NCI-H1694 (cell line): ENCODE results near the gene ZBTB21.
"Not testable (repeated sequence)": the region's sequence is repeated elsewhere in the genome, so short reads cannot be mapped to it uniquely, and the experiment has no call there.

Experiments
- DNase-seq: peaks from one replicate; lab custom pipeline; 2025; lab: John Stamatoyannopoulos, UW

ZBTB21 gene

DNA sequence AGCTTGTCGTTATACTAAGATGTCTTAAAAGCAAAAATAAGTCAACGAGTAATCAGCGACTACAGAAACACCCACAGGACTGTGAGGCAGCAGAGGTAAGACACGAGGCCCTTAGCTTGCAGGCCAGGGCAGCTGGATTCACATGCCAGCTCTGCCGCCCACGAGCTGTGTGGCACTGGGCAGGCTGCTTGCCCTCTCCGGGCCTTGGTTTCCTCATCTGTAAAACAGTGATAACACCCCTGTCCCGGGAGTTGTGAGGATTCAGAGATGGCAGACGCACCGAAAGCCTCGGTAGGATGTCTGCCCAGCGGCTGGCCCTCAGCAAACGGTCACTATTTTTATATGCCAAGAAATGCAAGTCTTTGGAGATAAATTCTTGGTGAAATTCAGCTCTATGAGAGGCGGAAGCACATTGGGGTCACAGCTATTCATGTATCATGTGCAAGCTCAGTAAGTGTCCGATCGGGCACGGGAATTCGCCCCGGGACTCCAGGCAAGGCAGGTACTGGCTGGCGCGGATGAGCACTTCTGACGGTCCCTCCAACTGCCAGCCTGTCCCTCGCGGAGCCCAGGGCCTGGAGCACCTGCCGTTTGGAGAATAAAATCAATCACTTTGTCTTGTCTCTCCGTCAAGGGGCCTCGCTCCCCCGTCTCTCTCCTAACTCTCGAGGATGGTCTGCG lies 57.5 kb downstream of the ZBTB21 start:
- no peak for DNase-seq

DNA sequence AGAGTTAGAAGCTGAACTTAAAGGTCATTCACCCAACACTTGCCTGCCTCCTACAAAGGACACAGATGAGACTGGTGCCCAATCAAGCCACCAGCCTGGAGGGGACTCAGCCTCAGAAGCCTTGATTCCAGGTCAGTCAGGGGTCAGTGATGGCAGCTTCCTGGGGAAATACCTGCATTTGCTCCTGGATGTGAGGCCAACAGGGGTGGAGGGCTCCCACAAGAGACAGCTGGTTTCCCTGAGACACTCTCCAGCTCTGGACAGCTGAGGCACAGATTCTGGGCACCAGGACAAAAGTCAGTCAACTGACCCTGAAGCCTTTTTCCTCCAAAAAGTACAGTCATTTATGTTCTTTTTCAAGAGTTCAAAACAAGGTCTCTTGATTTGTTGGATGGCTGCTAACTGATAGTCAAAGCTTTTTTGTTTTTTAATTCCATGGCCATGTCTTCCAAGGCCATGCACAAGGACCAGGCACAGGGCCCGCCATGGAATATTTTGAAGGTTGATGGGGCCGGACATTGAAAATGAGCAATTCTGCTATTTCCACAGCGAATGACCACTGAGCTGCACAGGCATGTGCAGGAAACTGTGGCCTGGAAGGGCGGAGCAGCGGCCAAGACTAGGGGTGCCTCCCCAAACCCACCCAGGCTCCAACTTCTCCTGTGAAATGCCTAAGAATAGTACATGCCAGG lies 58.1 kb downstream of the ZBTB21 start:
- no peak for DNase-seq

DNA sequence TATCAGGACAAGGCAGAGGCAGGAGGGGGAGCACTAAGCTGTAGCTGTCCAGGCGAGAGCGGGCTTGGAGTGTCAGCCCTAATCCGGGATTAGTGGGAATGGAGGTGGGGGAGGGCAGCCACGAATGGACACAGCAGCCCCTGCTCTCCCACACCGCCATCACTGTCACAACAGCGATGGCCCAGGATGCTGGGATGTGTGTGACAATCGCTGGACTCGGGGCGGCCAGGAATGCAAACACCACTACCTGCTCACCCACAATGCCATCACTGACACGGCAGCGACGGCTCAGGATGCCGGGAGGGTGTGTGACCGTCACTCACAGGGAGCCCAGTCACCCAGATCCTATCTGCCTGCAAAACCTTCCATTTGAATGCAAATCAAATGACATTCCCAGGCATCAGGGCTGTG lies 59.2 kb downstream of the ZBTB21 start:
- no peak for DNase-seq

DNA sequence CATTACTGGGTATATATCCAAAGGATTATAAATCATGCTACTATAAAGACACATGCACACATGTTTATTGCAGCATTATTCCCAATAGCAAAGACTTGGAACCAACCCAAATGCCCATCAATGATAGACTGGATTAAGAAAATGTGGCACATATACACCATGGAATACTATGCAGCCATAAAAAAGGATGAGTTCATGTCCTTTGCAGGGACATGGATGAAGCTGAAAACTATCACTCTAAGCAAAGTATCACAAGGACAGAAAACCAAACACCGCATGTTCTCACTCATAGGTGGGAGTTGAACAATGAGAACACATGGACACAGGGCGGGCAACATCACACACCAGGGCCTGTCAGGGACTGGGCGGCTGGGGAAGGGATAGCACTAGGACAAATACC lies 60.5 kb downstream of the ZBTB21 start:
- not testable (repeated sequence) for DNase-seq

DNA sequence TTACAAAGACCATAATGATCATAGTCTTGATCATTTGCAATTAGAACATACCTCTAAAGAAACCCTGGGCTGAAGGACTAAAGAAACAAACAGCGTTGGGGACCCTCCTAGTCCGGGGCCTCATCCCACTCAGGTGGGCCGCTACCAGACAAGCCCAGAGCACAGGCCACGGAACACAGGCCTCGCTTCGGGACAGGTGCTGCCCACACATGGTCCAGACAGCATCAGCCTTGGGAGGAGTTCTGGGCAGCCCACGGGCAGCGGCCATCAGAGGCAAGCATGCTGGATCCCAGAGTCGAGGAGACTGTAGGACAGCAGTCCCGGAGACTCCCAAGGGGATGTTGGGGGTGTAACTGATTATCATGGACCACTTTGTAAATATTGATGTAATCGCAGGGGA lies 61.3 kb downstream of the ZBTB21 start:
- no peak for DNase-seq

DNA sequence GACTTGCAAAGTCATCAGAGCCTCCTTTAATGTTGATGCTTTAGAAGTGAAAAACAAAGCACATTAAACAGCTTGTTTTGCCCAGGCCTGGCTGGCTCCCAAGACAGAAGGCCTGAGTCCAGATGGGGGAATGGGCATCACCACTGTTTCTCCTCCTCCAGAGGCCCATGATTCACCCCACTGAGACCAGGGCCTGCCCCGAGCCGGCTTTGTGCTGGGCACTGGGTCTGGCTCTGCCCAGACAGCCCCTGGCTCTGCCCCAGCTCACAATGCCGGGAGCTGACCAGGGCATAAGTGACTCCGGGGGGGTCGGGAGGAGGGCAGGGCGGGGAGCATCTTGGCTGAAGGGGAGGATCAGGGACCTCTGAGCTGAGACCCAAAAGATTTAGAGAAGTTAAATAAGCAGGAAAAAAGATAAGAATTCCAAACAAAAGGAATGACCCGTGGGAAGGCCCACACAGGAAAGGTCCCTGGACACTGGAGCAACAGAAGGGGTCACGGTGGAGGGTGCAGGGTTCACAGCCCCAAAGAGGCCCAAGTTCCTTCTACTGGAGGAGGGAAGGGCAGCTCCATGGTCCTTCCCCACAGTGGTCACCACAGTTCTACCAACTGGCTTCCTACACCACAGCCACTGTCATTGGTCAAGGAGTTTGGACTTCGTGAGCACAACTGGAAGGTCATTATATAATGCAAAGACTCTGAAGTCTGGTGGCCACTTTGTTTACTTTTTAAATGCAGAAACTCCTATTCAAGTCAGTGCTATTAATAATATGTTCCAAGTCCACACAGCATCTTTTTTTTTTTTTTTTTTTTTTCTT lies 61.9 kb downstream of the ZBTB21 start:
- no peak for DNase-seq

DNA sequence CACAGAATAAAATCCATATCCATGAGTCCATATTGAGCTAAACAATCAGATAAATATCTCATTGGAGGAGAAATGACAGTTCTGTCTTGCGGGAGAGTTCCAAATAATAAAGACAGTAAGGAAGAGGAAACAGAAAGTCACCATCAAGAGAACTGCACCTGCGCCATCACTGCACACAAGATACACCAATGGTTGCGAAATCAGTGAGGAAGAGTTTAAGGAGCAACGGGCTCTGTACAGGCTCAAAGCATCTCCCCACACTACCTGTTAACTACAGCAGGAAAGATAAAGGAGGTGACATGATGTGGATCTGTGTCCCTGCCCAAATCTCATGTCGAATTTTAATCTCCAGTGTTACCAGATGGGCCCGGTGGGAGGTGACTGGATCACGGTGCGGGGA lies 64.2 kb downstream of the ZBTB21 start:
- DNase-seq = no peak

DNA sequence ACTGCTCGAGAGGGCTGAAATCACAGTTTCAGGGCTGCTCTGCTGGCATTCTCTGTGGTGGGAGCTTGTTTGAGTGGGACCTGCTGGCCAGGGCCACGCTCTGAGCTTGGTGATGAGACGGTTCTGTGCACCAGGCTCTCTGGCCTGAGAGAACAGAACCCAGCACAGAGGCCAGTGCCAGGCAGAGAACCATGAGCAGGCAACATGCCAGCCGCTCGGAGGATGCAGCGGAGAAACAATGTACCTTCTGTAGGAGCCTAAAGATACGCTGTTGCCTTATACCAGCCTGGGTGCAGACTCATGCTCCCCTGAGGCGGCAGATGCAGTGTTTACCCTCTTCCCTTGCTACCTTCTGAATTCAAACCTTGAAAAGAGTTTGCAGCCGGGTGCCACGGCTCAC lies 66.3 kb downstream of the ZBTB21 start:
- DNase-seq = no peak

DNA sequence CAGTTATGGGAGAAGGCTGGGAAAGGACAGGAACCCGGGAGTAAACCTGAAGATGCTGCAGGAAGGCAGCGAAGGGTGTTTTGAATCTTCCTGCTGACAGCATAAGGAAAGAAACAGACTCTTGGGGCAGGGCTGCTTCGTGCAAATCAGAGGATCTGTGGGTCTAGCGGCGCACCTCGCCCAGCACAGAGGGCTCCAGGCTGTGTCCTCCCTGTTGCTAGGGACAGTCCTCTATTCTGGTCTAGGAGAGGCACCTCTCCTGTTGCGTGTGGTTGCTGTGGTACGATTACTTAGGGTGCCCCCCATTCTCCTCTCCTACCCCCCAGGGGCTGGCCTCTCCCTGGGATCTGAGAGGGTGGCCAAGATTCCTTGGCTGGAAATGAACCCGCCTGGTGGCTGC lies 67.7 kb downstream of the ZBTB21 start:
- DNase-seq = no peak

DNA sequence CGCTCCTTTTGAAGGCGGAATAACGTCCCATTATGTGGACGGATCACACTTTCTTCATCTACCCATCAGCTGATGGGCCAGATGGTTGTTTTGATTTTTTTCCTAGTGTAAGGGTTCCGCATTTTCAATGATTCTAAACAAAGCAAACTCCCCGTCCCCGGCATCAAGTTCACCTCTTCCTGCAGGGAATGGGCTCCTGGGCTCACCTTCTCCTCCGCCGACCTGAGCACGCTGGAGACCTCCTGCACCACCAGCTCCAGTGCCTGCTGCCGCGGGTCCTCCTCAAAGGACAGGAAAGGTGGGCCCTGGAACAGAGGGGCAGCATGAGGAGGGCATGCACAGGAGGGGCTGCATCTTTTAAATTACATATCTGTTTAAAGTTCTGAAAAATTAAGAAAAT lies 68.2 kb downstream of the ZBTB21 start:
- no peak for DNase-seq

DNA sequence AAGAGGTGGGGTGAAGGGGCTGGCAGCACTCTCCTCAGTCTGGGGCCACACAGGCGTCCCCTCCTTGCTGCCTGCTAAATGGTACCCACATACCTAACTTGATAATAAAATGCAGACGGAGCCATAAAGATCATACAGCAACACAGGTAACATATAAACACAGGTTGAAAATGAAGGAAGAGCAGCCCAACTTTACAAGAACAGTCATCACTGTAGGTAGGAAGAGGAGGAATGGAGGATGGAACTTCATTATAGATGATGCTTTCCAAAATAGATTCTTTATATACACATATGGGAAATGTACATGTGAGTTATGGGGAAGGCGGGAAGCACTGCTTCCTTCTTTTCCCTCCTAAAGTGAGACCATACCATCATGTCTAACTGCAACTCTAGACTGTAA lies 69.7 kb downstream of the ZBTB21 start:
- DNase-seq = no peak

DNA sequence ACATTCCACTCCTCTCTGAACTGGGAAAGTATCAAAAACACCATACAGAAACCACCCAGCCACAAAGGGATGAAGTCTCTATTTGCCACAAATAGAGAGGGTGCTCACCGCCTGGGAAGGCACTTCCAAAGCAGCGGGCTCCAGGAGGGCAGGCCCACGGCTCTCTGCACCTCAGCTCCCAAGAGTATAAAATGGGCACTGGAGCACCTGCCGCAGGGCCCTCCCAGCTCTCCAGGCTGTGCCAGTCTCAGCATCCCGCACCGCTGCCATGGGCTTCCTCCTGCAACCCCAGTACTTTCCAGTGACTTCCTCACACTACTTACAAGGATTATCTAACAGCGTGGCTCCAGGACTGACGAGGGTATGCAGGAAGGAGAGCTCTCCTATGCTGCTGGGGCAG lies 70.8 kb downstream of the ZBTB21 start:
- no peak for DNase-seq
